GM19193 (cell line): ENCODE results near the gene TCF19.

ENCODE experiments used
- POLR2A ChIP-seq: IDR thresholded peaks from 4 replicates; pipeline ENCODE4 v1.6.1; 2011; ENCODE audit not compliant: insufficient read depth, insufficient read length; ENCODE audit errors: extremely low read depth

Gene TCF19

GRCh38 chr6:31144296-31144969, 14.0 kb upstream of the TCF19 start:
- no peak for TF ChIP-seq POLR2A

DNA sequence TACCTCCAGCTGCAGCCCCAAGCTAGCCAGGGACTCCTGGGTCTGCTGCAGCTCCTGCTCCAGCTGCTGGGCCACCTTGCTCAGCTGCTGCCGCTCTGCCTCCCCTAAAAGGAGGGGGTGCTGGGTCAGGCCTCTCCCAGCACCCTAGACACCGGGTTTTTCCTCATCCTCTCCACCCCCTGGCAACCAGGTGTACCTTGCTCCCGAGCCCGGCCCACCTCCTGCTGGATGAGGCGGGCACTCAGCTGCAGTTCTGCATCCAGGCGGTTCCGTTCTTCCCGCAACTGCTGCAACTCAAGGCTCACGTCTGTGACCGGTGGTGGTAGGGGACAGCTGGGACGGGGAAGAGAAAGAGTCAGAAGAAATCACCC, 13.4 kb upstream of the TCF19 start:
- TF ChIP-seq POLR2A: no peak

- TF ChIP-seq POLR2A: no peak
Observed at GRCh38 chr6:31145386-31145785, 13.0 kb upstream of the TCF19 start.

GRCh38 chr6:31149827-31150447, 8.5 kb upstream of the TCF19 start:
- TF ChIP-seq POLR2A: no peak

GRCh38 chr6:31152781-31153180, 5.6 kb upstream of the TCF19 start:
- TF ChIP-seq POLR2A: no peak

DNA sequence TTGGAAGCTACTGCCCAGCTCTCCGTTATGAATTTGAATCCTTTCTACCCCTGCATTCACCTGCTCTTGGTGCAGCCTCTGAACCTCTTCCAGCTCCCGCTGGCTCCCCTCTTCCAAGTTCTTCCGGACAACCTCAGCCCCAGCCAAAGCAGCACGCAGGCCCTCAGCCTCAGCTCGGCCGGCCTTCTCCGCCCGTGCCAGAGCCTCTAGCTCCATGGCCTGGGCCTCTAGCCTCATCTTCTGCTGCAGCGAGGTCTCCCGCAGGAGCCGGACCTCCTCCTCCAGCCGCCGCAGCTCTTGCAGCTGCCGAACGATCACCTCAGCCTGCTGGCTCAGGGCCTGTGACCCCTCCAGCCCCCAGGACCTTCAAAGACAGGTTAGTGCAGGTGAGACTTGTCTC, 4.0 kb upstream of the TCF19 start:
- no peak for TF ChIP-seq POLR2A

DNA sequence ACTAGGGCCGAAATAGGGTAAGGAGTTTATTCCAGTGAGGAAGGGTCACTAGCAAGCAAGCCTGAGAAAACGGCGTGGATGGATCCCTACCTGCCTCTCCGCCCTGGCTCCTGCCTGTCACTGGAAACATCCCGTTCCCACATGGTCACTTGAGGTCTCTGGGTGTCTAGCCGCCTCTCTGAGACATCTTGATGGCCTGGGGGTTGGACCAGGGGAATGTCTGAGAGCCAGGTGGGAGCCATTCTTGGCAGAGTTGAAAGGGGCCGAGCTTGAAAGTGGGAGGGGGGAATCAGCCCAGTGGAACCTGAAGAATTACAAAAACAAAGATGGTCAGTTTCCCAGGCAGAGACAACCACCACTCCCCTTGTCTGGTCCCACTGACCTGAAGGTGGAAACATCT, 1.7 kb upstream of the TCF19 start:
- TF ChIP-seq POLR2A: no peak

DNA sequence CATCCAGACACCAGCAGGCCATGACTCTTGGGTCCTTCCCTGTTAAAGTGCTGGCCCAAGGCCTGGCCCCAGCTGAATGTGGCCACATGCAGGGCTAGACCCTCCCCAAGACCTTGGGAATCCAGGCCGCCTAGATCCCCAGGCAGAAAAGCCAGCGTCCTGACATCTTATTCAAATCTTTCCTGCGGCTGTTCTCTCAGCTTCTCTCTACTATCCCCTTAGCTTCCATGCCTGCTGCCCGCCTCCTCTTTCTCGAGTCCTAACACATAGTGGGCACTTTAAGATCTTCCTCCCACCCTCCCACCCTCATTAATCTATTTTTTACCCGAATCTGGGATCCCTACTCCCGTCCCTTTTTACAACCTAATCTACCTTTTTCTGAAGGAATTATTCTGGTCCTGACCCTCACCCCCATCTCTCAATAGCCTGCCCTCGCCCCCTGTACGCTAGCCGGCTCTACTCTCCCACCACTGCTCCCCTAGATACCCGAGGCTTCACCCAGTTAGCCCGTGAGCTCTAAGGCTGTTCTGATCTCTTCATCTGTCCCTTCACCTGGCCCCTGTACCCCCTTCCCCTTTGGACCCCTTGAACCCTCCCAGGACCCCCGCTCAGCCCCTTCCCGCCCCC, 763 bp upstream of the TCF19 start, which contains the start of gene CCHCR1:
TSS of gene CCHCR1 (minus strand) at position 290 of the 627 bp plus-strand sequence. CDS start at position 88, 202 bp downstream.
- no peak for TF ChIP-seq POLR2A

- peak; percentile 23 for TF ChIP-seq POLR2A
Observed at GRCh38 chr6:31158863-31159855, 770 bp downstream of the TCF19 start.

GRCh38 chr6:31161216-31162126, 3.1 kb downstream of the TCF19 start:
- TF ChIP-seq POLR2A: no peak

- TF ChIP-seq POLR2A: no peak
Observed at GRCh38 chr6:31162463-31163165, 4.2 kb downstream of the TCF19 start.

- TF ChIP-seq POLR2A: no peak
Observed at GRCh38 chr6:31163922-31164321, 5.5 kb downstream of the TCF19 start.
